HG03108 (cell line): ENCODE data around the gene SGK2.
A peak's percentile ranks its signal among the peaks of the same experiment; 100 is the strongest.

Experiments
- ATAC-seq: cut with Tn5 transposase; IDR thresholded peaks from one replicate; pipeline ENCODE4 v1.9.1; 2021; ENCODE audit warnings: moderate library complexity; ENCODE audit not compliant: unreplicated experiment

The SGK2 gene

GRCh38 chr20:43558412-43559146 lies at the start of gene SGK2:
SGK2 (plus strand) TSS chr20:43559027; CDS start chr20:43566496, 7,469 bp downstream.
- no peak for ATAC-seq

GRCh38 chr20:43511879-43512278 lies 46.9 kb upstream of the SGK2 start:
- no peak for ATAC-seq

- ATAC-seq = no peak
These were observed 45.4 kb upstream of the SGK2 start for GRCh38 chr20:43513372-43513930.

- ATAC-seq = peak; percentile 79
These were observed 44.7 kb upstream of the SGK2 start for GRCh38 chr20:43513931-43514647.

DNA sequence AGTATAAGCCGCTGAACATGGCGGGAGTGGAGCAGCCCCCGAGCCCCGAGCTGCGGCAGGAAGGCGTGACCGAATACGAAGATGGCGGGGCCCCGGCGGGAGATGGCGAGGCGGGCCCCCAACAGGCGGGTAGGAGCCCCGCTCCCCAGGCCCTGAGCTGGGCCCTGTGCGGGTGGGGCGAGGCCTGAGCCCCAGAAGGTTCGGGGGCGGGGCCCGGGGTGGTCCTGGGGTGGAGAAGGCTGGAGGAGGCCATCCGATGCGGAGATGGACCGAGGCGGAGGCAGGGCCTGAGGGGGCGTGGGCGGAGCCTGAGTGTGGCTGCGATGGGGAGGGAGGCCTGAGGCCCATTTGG lies 44.2 kb upstream of the SGK2 start:
- ATAC-seq = peak; percentile 9

- ATAC-seq = no peak
These were observed 43.2 kb upstream of the SGK2 start for GRCh38 chr20:43515628-43516027.

DNA sequence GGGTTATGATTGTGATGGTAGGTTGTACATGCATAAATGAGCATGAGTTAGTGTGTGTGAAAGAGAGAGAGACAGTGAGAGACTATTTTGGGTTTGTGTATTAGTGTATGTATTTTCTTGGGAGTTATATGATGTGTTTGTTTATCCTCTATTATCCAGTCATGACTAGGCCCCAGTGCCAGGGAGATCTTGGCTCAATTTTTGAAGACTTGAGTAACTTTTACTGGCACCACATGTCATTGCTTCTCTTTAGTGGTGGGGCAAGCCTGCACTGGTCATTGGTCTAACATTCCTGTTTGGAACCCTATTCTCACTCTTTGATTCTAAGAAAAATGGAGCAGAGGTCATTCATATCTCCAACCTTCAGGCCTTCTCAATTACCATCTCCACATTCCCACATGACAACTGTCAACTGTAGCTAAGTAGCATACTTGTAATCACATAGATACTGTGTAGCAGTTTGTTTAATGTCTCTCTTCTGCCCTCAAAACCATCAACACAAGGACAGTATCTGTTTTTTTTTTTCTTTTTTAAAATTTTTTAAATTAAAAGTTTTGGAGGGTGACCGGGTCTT lies 42.5 kb upstream of the SGK2 start:
- no peak for ATAC-seq

GRCh38 chr20:43520074-43520630 lies 38.7 kb upstream of the SGK2 start:
- no peak for ATAC-seq

- no peak for ATAC-seq
These were observed 33.8 kb upstream of the SGK2 start for GRCh38 chr20:43525021-43525420.

GRCh38 chr20:43528258-43528875 lies 30.5 kb upstream of the SGK2 start:
- ATAC-seq = no peak

DNA sequence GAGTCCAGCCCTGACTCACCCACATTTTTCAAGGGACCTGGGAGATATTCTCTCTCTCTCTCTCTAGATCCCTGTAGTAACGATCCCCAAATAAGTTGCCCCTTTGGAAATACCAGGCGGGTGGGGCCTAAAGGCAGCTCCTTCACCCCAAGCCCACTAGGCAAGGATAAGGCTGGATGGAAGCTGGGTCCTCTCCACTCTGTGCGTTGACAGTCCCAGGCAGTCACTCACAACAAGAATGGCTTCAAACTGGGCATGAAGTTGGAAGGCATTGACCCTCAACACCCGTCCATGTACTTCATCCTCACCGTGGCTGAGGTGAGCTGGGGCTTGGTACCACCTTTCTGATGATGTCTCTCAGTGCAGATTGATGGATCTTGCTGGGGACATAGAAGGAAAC lies 29.8 kb upstream of the SGK2 start:
- no peak for ATAC-seq

- ATAC-seq = no peak
These were observed 29.2 kb upstream of the SGK2 start for GRCh38 chr20:43529457-43530153.

DNA sequence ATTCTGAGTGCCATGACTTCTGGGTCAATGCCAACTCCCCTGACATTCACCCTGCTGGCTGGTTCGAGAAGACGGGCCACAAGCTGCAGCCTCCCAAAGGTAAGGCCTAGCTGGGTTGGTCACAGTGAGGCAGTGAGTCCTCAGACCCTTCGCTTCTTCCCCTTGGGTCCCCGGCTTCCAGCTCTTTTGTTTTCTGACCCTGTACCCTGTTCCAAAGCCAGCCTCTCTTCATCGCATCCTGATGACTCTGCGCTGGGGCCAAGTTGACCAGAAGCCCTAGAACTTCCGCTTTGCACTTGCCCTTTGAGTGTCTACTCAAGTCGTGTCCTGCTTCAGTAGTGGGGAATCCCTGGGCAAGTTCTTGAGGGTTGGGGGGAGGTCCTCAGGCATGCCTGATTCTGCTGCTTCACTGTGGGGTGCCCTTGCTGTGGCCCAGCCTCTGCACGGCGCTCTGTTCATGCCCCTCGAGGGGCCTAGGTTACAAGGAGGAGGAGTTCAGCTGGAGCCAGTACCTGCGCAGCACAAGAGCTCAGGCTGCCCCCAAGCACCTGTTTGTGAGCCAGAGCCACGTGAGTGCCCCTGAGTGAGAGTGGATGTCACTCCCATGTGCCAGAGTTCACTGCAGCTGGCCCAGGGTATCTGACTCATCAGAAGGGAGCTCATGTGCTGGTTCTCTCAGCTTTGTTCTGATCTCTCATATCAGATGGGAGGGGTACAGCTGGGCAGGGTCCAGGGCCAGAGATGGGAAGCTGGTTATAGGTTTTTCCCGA lies 28.3 kb upstream of the SGK2 start:
- ATAC-seq = no peak

- ATAC-seq = no peak
These were observed 27.8 kb upstream of the SGK2 start for GRCh38 chr20:43531091-43531443.

DNA sequence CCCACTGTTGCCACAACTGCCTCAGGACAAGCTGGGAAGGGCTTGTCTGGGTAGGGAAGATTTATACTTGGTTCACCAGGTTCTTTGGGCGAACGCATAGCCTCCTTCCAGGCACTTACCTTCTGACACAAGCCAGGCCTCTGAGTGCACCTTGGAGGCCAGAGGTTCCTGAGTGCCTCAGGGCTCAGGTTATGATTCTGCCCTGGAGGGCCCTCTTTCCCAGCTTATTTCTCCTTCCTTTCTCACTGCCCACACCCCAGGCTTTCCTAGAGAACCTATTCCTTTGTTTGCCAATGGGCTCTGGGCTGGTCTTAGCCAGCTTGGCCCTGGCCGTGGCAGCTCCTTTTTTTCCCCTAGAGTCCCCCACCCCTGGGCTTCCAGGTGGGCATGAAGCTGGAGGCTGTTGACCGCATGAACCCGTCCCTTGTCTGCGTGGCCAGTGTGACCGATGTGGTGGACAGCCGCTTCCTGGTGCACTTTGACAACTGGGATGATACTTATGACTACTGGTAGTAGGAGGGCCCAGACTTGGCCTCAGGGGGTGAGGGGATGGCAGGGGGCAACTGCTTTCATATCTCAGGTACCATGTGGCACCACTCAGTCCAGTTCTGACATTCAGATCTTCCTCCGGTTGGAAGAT lies 26.3 kb upstream of the SGK2 start:
- ATAC-seq = no peak

GRCh38 chr20:43533060-43533459 lies 25.8 kb upstream of the SGK2 start:
- no peak for ATAC-seq

- no peak for ATAC-seq
These were observed 24.8 kb upstream of the SGK2 start for GRCh38 chr20:43534016-43534415.

GRCh38 chr20:43534791-43535350 lies 24.0 kb upstream of the SGK2 start:
- no peak for ATAC-seq

DNA sequence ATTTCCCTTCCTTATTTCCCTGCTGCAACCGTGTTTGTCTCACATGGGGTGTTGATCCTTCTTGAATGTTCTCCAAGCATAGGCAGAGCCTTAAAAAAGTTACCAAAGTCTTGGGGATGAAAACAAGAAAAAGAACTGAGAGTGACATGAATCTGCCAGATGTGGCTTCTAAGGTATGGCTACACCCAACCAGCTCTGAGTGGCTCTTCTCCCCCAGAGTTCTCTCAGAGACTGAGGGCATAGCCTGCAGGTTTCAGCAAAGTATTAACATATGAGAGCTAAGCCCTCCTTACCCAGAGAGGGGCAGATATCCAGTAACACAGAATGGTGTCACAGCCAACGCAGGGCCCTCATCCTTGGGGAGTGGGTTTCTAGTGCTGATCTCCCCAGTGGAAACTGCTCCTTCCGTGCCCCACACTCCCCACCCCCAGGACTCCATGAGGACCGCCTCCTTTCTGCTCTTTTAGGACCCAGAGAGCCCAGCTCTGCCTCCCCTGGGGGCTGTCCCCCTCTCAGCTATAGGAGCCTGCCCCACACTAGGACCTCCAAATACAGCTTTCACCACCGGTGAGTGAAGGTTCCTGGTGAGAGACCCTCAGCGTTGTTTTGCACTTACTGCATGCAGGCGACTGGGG lies 23.3 kb upstream of the SGK2 start:
- ATAC-seq = no peak
